Muscle layer of duodenum (tissue), 2 donors: ENCODE data around the gene POLD4.
A peak's percentile ranks its signal among the peaks of the same experiment; 100 is the strongest.
"Not testable (repeated sequence)": the region's sequence is repeated elsewhere in the genome, so short reads cannot be mapped to it uniquely, and the experiment has no call there.

Experiments used
- H3K27ac ChIP-seq: one replicate; pipeline ENCODE4 v1.7.0; 2013; ENCODE audit warnings: mild to moderate bottlenecking, low read length
- H3K27me3 ChIP-seq: one replicate; pipeline ENCODE4 v1.7.0; 2013; ENCODE audit warnings: low read depth, mild to moderate bottlenecking, control low read depth, low read length
- H3K36me3 ChIP-seq, 2 donors: one replicate each; pipeline ENCODE4 v1.7.0; 2013; ENCODE audit warnings: low read length in 2 of 2, control low read depth in 1 of 2, mild to moderate bottlenecking in 1 of 2; ENCODE audit not compliant: insufficient read depth in 2 of 2, control insufficient read depth in 1 of 2
- H3K4me1 ChIP-seq, 2 donors: one replicate each; pipeline ENCODE4 v1.7.0; 2013; ENCODE audit warnings: low read length in 2 of 2, mild to moderate bottlenecking in 2 of 2, control low read depth in 1 of 2, moderate library complexity in 1 of 2; ENCODE audit not compliant: insufficient read depth in 2 of 2, control insufficient read depth in 1 of 2
- H3K4me3 ChIP-seq, 2 donors: one replicate each; pipeline ENCODE4 v1.7.0; 2013; ENCODE audit warnings: low read length in 2 of 2, low read depth in 1 of 2, mild to moderate bottlenecking in 1 of 2
- H3K9me3 ChIP-seq, 2 donors: one replicate each; pipeline ENCODE4 v1.7.0; 2013; ENCODE audit warnings: low read length in 2 of 2, control low read depth in 1 of 2, mild to moderate bottlenecking in 1 of 2; ENCODE audit not compliant: control insufficient read depth in 1 of 2
- donor health status: healthy.

Gene POLD4

GRCh38 chr11:67353317-67354074 is at the start of gene POLD4:
POLD4 (minus strand) TSS chr11:67353546; CDS start chr11:67353399, 147 bp downstream.
- H3K36me3 ChIP-seq = peaks cover 3 to 11% of the 10 kb centered on the region in 2 donors
- H3K4me3 ChIP-seq = peak within 1 kb of the TSS; percentile 80 to 81
- peaks cover 32 to 42% of the 10 kb centered on the region in 2 donors for H3K4me1 ChIP-seq

DNA sequence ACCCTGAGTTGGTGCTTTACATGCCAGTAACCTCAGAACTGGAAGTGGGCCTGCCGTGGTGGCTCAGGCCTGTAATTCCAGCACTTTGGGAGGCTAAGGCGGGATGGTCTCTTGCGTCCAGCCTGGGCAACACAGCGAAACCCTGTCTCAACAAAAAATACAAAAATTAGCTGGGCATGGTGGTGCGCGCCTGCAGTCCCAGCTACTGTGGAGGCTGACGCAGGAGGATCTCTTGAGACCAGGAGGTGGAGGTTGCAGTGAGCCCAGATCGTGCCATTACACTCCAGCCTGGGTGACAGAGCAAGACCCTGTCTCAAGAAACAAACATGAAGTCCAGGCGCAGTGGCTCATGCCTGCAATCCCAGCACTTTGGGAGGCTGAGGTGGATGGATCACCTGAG is 49.7 kb upstream of the POLD4 start:
- not testable (repeated sequence) for H3K27ac ChIP-seq, H3K9me3 ChIP-seq, H3K4me3 ChIP-seq, H3K27me3 ChIP-seq
- Histone ChIP-seq H3K36me3 (peaks cover 5 to 14% of the 10 kb centered on the region in 2 donors), H3K4me1 (peaks cover 5 to 36% of the 10 kb centered on the region in 2 donors)

More at GRCh38 chr11:67353317-67354074, at the start of gene POLD4:
- peak within 1 kb of the TSS; percentile 99 for H3K27ac ChIP-seq
- no peaks in the 10 kb centered on the region for H3K27me3 ChIP-seq
- H3K9me3 ChIP-seq = no peaks in the 10 kb centered on the region

- not testable (repeated sequence) for H3K27me3 ChIP-seq, H3K9me3 ChIP-seq
- Histone ChIP-seq H3K4me1 (peaks cover 5 to 36% of the 10 kb centered on the region in 2 donors), H3K4me3 (peak overlapping the region; percentile 64 to 69), H3K36me3 (peaks cover 12 to 22% of the 10 kb centered on the region in 2 donors), H3K27ac (peak overlapping the region; percentile 85)
Observed at GRCh38 chr11:67402192-67402839, 49.0 kb upstream of the POLD4 start.

DNA sequence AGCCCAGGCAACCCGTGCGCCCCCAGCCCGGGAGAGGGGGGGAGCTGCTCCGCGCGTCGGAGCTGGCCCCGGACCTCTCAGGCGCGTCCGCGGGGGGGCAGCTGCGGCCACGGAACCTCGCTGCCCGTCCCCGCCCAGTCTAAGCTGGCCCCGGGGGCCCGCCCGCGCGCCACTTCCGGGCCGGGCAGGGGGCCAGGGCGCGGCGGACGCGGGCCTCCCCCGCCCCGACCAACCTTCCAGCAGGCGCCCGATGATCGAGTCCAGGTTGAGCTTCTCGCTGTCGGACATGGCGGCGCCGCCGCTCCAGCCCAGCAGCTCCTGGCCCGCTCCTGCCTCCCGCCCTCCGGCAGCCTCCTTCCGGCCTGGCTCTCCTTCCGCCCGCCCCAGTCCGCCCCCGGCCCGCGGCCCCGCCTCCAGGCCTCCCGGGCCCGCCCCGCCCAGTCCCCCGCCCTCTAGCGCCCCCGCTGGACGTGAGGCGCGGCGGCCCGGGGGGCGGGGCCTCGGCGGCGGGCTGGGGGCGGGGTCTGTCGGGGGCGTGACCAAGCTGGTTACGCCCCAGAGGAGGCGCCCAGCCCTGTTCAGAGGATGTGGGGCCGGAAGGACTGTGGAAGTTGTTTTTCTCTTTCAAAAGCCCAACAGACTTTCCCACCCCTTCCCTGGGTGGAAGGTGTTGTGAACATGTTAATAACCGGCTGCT is 48.3 kb upstream of the POLD4 start, which contains the start of gene PPP1CA:
PPP1CA (minus strand) TSS at position 364 of the 697 bp plus-strand sequence; CDS start at position 288, 76 bp downstream.
- Histone ChIP-seq H3K36me3 (peaks cover 14 to 25% of the 10 kb centered on the region in 2 donors), H3K9me3 (no peaks in the 10 kb centered on the region), H3K27ac (peak within 1 kb of the TSS; percentile 85), H3K27me3 (no peaks in the 10 kb centered on the region), H3K4me3 (peak within 1 kb of the TSS; percentile 82 to 90), H3K4me1 (peaks cover 5 to 39% of the 10 kb centered on the region in 2 donors)

DNA sequence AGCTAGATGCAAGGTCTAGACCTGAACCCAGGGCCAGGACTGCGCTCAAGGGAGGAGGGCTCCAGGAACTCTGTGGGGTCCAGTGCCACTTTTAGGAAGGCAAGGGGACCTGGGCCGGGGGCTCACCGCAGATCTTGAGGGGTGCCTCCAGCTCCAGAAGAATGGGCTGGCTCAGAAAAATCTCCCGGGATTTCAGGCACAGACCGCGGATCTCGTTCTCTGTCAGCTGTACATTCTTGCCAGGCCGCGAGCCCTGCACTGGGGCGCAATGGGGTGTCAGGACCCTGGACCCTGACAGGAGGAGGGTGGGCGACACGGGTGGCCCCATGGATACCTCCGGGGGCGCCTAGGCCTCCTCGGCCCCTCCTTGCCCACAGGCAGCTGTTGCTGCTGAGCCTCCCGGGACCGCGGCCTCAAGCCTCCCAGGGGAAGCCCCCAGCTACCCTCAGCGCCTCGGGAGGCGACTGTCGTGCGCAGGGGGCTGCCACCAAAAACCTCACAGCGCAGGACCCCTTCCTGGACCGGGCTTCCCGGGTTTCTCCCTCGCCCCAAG is 47.7 kb upstream of the POLD4 start:
- Histone ChIP-seq H3K27me3 (no peaks in the 10 kb centered on the region), H3K36me3 (peaks cover 14 to 32% of the 10 kb centered on the region in 2 donors), H3K9me3 (no peaks in the 10 kb centered on the region), H3K4me3 (peak overlapping the region; percentile 82 to 90), H3K4me1 (peaks cover 5 to 42% of the 10 kb centered on the region in 2 donors), H3K27ac (peak overlapping the region; percentile 69)

DNA sequence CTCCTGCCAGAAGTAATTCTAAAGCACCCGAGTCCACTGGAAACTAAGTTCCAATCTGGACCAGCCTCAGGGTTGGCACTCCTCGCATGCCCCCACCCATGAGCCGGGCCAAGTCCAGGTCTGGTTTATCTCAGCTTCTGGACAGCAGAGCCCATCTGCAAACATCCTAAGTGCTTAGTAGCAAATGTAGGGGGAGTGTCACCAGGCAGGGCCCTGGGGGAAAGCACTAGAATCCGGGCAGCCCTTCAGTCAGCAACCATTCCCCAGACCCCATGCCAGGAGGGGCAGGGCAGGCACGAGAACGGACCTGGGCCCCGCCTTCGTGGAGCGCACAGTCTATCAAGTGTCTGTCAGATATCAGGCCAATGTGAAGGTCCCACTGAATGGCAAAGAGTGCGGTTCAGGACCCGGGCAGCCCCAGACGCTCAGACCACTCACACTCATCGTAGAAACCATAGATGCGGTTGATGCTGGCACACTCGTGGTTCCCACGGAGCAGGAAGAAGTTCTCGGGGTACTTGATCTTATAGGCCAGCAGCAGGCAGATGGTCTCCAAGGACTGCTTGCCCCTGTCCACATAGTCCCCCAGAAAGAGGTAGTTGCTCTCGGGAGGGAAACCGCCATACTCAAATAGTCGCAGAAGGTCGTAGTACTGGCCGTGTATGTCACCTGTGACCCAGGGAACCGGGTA is 47.0 kb upstream of the POLD4 start:
- H3K27ac ChIP-seq = peak overlapping the region; percentile 69
- H3K4me3 ChIP-seq = peak overlapping the region; percentile 82 to 90
- peaks cover 14 to 38% of the 10 kb centered on the region in 2 donors for H3K36me3 ChIP-seq
- H3K9me3 ChIP-seq = no peaks in the 10 kb centered on the region
- peaks cover 5 to 39% of the 10 kb centered on the region in 2 donors for H3K4me1 ChIP-seq
- H3K27me3 ChIP-seq = no peaks in the 10 kb centered on the region

DNA sequence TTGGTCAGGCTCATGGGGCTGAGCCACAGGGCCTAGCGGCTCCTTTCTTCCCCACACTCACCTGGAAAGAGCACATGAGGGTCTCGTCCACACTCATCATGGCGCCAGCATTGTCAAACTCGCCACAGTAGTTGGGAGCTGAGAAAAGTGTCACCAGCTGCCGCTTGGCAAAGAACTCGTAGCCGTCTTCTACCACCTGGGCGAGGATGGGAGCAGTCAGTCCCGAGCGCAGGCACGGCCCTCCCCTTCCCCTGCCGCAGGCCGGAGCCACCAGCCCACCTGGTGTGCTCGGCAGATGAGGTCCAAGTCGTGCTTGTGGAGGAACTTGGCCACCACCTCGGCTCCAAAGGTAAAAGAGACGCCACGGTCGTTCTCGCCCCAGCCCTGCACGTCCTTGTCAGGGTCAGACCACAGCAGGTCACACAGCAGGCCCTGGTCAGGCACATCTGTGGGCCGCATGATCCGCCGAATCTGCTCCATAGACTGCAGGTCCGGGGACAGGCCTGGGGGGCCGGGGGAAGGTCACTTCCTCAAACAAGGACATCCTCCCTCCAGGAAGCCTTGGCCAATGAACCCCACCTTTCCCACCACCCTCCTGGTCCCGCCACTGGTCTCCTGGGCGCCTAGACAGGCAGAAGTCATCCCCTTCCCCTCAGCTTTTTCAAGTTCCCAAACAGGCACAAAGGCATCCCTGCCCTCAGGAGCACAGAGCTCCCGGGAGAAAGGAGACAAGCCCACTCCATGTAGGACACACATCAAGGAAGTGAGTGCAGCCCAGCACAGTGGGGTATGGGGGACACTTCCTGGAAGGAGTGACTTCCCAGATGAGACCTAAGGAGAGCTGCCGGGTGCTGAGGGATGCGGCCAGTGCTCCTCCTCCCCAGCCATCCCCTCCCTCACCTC is 45.6 kb upstream of the POLD4 start:
- Histone ChIP-seq H3K9me3 (no peaks in the 10 kb centered on the region), H3K27me3 (no peaks in the 10 kb centered on the region), H3K36me3 (peaks cover 14 to 38% of the 10 kb centered on the region in 2 donors), H3K27ac (no peak overlapping the region), H3K4me1 (peaks cover 5 to 39% of the 10 kb centered on the region in 2 donors), H3K4me3 (no peak overlapping the region)

DNA sequence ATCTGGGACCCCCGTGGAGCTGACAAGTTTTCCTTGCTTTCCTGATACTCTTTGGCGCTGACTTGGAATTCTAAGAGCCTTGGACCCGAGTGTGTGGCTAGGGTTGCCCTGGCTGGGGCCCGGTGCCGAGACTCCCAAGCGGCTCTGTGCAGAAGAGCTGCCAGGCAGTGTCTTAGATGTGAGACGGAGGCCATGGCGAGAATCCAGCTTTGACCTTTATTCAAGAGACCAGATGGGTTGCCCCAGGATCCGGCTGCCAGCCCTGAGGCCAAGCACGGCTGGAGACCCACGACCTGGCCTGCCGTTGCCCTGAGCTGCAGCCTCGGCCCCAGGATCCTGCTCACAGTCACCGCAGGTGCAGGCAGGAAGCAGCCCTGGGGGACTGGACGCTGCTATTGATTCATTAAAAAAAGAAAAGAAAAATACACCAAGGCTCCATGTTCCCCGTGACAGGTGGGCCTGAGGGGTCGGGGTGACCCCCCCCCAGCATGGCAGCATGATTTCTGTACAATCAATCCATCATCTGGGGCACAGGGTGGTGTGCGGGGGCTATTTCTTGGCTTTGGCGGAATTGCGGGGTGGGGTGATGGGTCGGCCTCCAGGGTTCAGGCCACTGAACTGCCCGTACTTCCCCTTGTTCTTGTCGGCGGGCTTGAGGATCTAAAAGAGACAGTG is 44.8 kb upstream of the POLD4 start:
- Histone ChIP-seq H3K36me3 (peaks cover 14 to 43% of the 10 kb centered on the region in 2 donors), H3K27me3 (no peaks in the 10 kb centered on the region), H3K9me3 (no peaks in the 10 kb centered on the region), H3K4me3 (no peak overlapping the region), H3K4me1 (peaks cover 5 to 39% of the 10 kb centered on the region in 2 donors), H3K27ac (no peak overlapping the region)

DNA sequence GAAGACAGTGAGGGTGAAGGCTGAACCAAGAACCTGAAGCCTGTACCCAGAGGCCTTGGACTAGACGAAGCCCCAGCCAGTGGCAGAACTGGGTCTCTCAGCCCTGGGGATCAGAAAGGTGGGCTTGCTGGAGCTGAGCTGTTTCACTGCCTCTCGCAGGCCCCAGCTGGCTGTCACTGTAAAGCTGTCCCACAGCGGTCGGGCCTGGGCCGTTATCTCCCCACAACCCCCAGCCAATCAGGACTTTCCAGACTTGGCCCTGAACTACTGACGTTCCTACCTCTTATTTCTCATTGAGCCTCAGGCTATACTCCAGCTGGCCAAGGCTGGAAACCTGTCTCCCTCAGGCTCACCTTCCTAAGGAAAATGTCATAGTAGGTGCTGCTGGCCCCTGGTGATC is 44.2 kb upstream of the POLD4 start:
- peaks cover 14 to 43% of the 10 kb centered on the region in 2 donors for H3K36me3 ChIP-seq
- H3K27me3 ChIP-seq = no peaks in the 10 kb centered on the region
- H3K4me1 ChIP-seq = peaks cover 5 to 38% of the 10 kb centered on the region in 2 donors
- no peak overlapping the region for H3K27ac ChIP-seq
- no peaks in the 10 kb centered on the region for H3K9me3 ChIP-seq
- no peak overlapping the region for H3K4me3 ChIP-seq
